ENCODE data around the gene ANXA8.

ANXA8 gene

DNA sequence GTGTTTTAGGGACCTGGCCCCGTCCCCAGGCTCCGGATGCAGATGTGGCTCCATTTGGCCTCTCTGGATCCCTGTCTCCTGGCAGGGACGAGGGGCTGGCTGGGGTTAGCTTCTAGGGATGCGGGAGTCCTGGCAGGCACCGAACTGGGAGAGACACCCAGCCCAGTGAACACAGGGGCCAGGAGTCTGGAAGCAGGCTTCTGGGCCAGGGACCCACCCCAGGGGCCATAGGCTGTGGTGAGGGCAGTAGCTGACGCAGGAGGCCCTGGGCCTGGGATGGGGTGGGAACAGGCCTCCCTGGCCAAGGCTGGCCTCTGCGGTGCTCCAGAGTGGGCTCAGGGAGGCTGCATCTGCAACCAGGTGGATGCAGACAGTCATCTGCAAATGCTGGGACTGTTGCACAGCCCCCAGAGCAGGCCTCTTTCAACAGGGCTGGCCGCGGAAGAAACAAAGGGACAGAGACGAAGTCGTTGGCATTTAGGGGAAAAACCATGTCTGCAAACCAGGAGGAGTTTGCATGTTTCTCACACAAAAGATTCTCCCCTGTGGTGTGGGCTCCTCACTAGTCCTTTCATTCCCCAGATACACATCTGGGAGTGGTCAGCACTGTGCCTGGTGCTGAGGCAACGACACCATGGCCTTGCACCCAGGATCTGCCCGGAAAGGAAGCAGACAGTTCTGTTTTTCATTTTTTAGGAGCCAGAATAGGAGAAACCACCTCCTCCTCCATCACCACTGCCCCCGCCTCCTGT is 63.4 kb downstream of the ANXA8 start:
- Histone ChIP-seq H3K4me1 (ENCODE audit: control insufficient read depth, insufficient read depth, low read length) (peaks cover 8% of the 10 kb centered on the region; the same call in 1 of the 2 replicates), H3K36me3 (ENCODE audit: control insufficient read depth, insufficient read depth, low read length) (no peaks in the 10 kb centered on the region), H3K4me3 (ENCODE audit: low read depth, low read length) (no peak overlapping the region), H3K9me3 (ENCODE audit: control insufficient read depth, insufficient read depth, low read length) (no peaks in the 10 kb centered on the region), H3K9ac (ENCODE audit: low read depth, low read length) (no peak overlapping the region), H3K27ac (ENCODE audit: low read depth, low read length) (no peak overlapping the region), H3K27me3 (ENCODE audit: control insufficient read depth, insufficient read depth, low read length) (no peaks in the 10 kb centered on the region)

DNA sequence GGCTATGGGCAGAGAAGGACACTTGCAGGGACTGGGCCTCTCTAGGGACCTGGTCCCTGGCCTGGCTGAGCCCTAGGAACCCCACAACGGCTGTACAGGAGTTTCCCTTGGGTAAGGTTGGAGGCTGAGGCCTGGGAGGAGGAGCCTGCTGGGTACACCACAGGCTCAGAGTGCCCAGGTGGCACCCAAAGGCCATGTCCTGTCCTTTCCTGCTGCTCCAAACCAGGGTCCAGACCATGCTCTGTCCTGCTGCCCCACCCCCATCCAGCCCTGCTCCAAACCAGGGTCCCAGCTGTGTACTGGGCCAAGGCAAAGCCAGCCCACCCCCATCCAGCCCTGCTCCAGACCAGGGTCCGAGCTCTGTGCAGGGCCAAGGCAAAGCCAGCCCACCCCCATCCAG is 64.5 kb downstream of the ANXA8 start:
- no peaks in the 10 kb centered on the region for H3K27me3 ChIP-seq (ENCODE audit: control insufficient read depth, insufficient read depth, low read length)
- H3K9ac ChIP-seq (ENCODE audit: low read depth, low read length): no peak overlapping the region
- H3K9me3 ChIP-seq (ENCODE audit: control insufficient read depth, insufficient read depth, low read length): no peaks in the 10 kb centered on the region
- H3K27ac ChIP-seq (ENCODE audit: low read depth, low read length): no peak overlapping the region
- no peaks in the 10 kb centered on the region for H3K36me3 ChIP-seq (ENCODE audit: control insufficient read depth, insufficient read depth, low read length)
- H3K4me3 ChIP-seq (ENCODE audit: low read depth, low read length): no peak overlapping the region
- peaks cover 8% of the 10 kb centered on the region; the same call in 1 of the 2 replicates for H3K4me1 ChIP-seq (ENCODE audit: control insufficient read depth, insufficient read depth, low read length)

DNA sequence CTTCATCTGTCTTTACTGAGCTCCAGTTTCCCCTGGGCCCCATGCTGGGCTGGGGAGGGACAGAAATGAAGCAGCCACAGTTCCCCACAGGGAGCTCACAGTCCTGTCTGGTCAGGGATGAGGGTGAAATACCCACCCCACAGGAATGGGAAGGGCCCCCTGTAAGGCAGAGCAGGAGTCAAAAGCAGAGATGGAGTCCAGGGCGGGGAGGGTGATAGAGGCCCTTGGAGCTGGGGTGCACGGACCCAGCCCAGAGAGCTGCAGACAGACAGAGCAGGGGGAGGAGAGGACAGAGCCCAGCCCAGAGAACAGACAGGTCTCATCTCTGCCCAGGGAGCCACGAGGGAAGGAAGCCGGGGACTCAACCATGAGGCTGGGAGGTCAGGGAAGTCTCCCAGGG is 64.9 kb downstream of the ANXA8 start:
- Histone ChIP-seq H3K9ac (ENCODE audit: low read depth, low read length) (no peak overlapping the region), H3K36me3 (ENCODE audit: control insufficient read depth, insufficient read depth, low read length) (no peaks in the 10 kb centered on the region), H3K9me3 (ENCODE audit: control insufficient read depth, insufficient read depth, low read length) (no peaks in the 10 kb centered on the region), H3K4me3 (ENCODE audit: low read depth, low read length) (no peak overlapping the region), H3K27ac (ENCODE audit: low read depth, low read length) (no peak overlapping the region), H3K27me3 (ENCODE audit: control insufficient read depth, insufficient read depth, low read length) (no peaks in the 10 kb centered on the region), H3K4me1 (ENCODE audit: control insufficient read depth, insufficient read depth, low read length) (peaks cover 8% of the 10 kb centered on the region; the same call in 1 of the 2 replicates)

GRCh38 chr10:47418321-47418720 is 65.6 kb downstream of the ANXA8 start:
- Histone ChIP-seq H3K27me3 (ENCODE audit: control insufficient read depth, insufficient read depth, low read length) (no peaks in the 10 kb centered on the region), H3K27ac (ENCODE audit: low read depth, low read length) (no peak overlapping the region), H3K36me3 (ENCODE audit: control insufficient read depth, insufficient read depth, low read length) (no peaks in the 10 kb centered on the region), H3K4me3 (ENCODE audit: low read depth, low read length) (no peak overlapping the region), H3K9me3 (ENCODE audit: control insufficient read depth, insufficient read depth, low read length) (no peaks in the 10 kb centered on the region), H3K9ac (ENCODE audit: low read depth, low read length) (no peak overlapping the region), H3K4me1 (ENCODE audit: control insufficient read depth, insufficient read depth, low read length) (peaks cover 8% of the 10 kb centered on the region; the same call in 1 of the 2 replicates)
